Measurements from ENCODE around the gene MGAT4B.
"Not testable (repeated sequence)": the region's sequence is repeated elsewhere in the genome, so short reads cannot be mapped to it uniquely, and the experiment has no call there.

Gene MGAT4B

DNA sequence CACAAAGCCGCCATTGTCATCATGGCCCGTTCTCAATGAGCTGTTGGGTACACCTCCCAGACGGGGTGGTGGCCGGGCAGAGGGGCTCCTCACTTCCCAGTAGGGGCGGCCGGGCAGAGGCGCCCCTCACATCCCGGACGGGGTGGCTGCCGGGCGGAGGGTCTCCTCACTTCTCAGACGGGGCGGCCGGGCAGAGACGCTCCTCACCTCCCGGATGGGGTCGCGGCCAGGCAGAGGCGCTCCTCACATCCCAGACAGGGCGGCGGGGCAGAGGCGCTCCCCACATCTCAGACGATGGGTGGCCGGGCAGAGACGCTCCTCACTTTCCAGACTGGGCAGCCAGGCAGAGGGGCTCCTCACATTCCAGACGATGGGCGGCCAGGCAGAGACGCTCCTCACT lies 28.2 kb upstream of the MGAT4B start:
- H3K4me1 ChIP-seq (ENCODE audit: control insufficient read depth, insufficient read depth, low read length); H3K27ac ChIP-seq (ENCODE audit: low read depth, low read length); H3K9ac ChIP-seq (ENCODE audit: low read depth, low read length); H3K4me3 ChIP-seq (ENCODE audit: low read depth, low read length); H3K9me3 ChIP-seq (ENCODE audit: control insufficient read depth, insufficient read depth, low read length); H3K27me3 ChIP-seq (ENCODE audit: control insufficient read depth, insufficient read depth, low read length): not testable (repeated sequence)
- H3K36me3 ChIP-seq (ENCODE audit: control insufficient read depth, insufficient read depth, low read length): peaks cover 81% of the 10 kb centered on the region

DNA sequence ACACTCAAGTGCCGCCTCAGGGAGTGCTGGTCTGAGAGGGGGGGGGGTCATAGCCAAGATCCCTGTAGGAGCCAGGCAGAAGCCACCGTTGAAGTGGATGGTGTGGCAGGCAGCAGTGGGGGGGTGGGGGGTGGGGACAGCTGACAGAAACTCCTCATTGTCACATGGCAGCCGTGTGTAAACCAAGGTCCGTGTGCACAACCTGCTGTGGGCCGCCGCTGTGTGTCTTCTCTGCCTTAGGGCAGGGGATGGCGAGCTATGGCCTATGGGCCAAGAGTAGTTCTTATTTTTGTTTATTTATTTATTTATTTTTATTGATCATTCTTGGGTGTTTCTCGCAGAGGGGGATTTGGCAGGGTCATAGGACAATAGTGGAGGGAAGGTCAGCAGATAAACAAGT lies 27.5 kb upstream of the MGAT4B start:
- H3K4me1 ChIP-seq (ENCODE audit: control insufficient read depth, insufficient read depth, low read length): peaks cover 7% of the 10 kb centered on the region

DNA sequence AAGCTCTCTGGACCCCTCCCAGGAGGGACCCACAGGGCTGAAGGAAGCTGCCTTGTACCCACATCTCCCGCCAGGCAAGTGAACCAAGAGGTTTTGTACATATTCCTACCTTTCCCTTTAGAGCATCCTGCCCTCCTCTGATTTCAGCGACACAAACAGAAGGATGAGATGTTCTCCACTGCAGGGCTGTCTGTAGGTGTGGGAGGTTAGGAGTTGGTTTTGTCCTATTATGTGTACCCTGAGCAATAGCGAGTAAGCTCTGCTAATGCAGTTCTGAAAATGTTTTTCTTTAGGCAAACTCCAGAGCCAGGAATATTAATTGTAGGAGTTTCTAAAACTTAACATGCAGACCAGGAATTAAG lies 27.0 kb upstream of the MGAT4B start:
- Histone ChIP-seq H3K27me3 (ENCODE audit: control insufficient read depth, insufficient read depth, low read length) (no peaks in the 10 kb centered on the region), H3K4me3 (ENCODE audit: low read depth, low read length) (no peak overlapping the region), H3K36me3 (ENCODE audit: control insufficient read depth, insufficient read depth, low read length) (peaks cover 87% of the 10 kb centered on the region), H3K4me1 (ENCODE audit: control insufficient read depth, insufficient read depth, low read length) (peaks cover 12% of the 10 kb centered on the region), H3K9ac (ENCODE audit: low read depth, low read length) (no peak overlapping the region), H3K27ac (ENCODE audit: low read depth, low read length) (no peak overlapping the region), H3K9me3 (ENCODE audit: control insufficient read depth, insufficient read depth, low read length) (no peaks in the 10 kb centered on the region)

More for the DNA sequence above, 27.5 kb upstream of the MGAT4B start:
- Histone ChIP-seq H3K4me3 (ENCODE audit: low read depth, low read length) (no peak overlapping the region), H3K36me3 (ENCODE audit: control insufficient read depth, insufficient read depth, low read length) (peaks cover 83% of the 10 kb centered on the region), H3K27me3 (ENCODE audit: control insufficient read depth, insufficient read depth, low read length) (no peaks in the 10 kb centered on the region), H3K9me3 (ENCODE audit: control insufficient read depth, insufficient read depth, low read length) (no peaks in the 10 kb centered on the region), H3K9ac (ENCODE audit: low read depth, low read length) (no peak overlapping the region), H3K27ac (ENCODE audit: low read depth, low read length) (no peak overlapping the region)

DNA sequence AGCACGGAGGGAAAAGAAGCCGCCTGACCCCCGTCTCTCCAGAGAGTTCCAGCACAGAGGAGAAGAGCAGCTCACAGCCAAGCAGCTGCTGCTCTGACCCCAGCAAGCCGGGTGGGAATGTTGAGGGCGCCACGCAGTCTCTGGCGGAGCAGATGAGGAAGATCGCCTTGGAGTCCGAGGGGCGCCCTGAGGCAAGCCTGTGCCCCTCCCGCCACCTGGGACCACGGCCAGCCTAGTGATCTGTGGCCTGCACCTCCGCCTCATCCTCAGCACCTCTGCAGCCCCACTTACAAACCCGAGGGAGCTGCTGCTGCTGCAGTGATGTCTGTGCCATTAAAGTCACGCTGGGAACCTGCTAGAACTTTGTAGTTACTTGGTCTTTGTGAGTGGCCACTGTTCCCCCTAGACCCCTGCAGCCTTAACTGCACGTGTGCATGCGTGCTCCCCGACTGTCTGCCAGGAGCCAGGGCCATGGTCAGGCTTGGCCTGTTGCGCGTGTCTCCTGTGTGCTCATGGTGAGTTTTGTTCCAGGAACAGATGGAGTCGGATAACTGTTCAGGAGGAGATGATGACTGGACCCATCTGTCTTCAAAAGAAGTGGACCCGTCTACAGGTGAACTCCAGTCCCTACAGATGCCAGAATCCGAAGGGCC lies 26.5 kb upstream of the MGAT4B start:
- H3K4me1 ChIP-seq (ENCODE audit: control insufficient read depth, insufficient read depth, low read length): peaks cover 13% of the 10 kb centered on the region
- H3K4me3 ChIP-seq (ENCODE audit: low read depth, low read length): no peak overlapping the region
- peaks cover 85% of the 10 kb centered on the region for H3K36me3 ChIP-seq (ENCODE audit: control insufficient read depth, insufficient read depth, low read length)
- H3K9me3 ChIP-seq (ENCODE audit: control insufficient read depth, insufficient read depth, low read length): no peaks in the 10 kb centered on the region
- H3K9ac ChIP-seq (ENCODE audit: low read depth, low read length): no peak overlapping the region
- no peaks in the 10 kb centered on the region for H3K27me3 ChIP-seq (ENCODE audit: control insufficient read depth, insufficient read depth, low read length)
- H3K27ac ChIP-seq (ENCODE audit: low read depth, low read length): no peak overlapping the region

DNA sequence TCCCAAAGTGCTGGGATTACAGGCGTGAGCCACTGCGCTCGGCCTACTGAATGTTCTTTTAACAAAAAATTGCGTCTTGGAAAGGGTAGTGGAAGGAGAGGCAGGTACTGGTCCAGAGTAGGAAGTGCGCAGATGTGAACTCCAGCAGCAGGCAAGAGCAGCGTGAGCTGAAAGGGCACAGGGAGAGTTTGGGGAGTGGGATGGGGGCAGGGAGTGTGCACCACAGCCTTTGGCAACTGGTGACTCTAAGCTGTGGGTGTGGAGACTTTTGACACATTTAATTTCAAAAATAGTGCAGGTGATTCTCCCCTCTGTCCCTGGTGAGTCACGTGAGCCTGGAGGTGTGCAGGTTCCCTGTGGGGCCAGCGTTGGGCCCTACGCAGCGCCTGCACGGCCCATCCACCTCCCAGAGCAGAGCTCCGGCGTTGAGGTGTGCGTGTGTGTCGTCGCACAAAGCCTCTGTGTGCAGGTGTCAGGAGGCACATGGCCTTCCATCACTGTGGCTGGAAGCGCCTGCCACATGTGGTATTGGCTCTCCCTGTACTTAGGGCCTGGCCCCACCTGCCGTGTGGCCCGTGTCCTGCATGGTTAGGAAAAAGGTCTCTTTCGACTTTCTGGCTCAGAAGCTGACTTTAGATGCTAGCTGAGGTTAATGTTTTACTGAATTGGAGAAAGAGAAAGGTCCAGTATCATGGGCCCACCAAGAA lies 25.5 kb upstream of the MGAT4B start:
- H3K27me3 ChIP-seq (ENCODE audit: control insufficient read depth, insufficient read depth, low read length): no peaks in the 10 kb centered on the region
- no peak overlapping the region for H3K4me3 ChIP-seq (ENCODE audit: low read depth, low read length)
- no peaks in the 10 kb centered on the region for H3K9me3 ChIP-seq (ENCODE audit: control insufficient read depth, insufficient read depth, low read length)
- peaks cover 16% of the 10 kb centered on the region for H3K4me1 ChIP-seq (ENCODE audit: control insufficient read depth, insufficient read depth, low read length)
- no peak overlapping the region for H3K27ac ChIP-seq (ENCODE audit: low read depth, low read length)
- H3K36me3 ChIP-seq (ENCODE audit: control insufficient read depth, insufficient read depth, low read length): peaks cover 82% of the 10 kb centered on the region
- no peak overlapping the region for H3K9ac ChIP-seq (ENCODE audit: low read depth, low read length)

DNA sequence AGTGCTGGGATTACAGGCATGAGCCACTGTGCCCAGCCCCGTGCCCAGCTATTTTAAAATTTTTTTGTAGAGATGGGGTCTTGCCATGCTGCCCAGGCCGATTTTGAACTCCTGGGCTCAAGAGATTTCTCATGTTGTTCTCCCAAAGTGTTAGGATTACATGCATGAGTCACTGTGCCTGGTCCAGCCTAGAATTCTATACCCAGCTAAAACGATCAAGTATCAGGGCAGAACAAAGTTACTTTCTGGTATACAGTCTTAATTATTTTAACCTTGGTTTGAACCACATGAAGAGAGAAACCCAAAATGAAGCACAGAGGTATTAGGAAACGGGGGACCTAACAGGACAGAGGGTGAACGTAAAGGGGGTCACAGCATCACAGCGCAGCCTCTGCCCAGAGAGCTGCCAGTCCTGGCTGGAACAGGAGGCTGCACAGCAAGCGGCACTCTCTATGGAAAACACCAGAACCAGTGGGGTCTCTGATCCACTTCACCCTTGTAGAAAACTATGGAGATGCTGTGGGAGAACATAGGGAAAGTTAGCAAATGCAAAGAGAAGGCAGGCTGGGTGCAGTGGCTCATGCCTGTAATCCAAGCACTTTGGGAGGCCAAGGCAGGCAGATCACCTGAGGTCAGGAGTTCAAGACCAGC lies 24.3 kb upstream of the MGAT4B start:
- Histone ChIP-seq H3K4me3 (ENCODE audit: low read depth, low read length) (no peak overlapping the region), H3K27me3 (ENCODE audit: control insufficient read depth, insufficient read depth, low read length) (no peaks in the 10 kb centered on the region), H3K9ac (ENCODE audit: low read depth, low read length) (no peak overlapping the region), H3K27ac (ENCODE audit: low read depth, low read length) (no peak overlapping the region), H3K9me3 (ENCODE audit: control insufficient read depth, insufficient read depth, low read length) (no peaks in the 10 kb centered on the region), H3K4me1 (ENCODE audit: control insufficient read depth, insufficient read depth, low read length) (peaks cover 16% of the 10 kb centered on the region), H3K36me3 (ENCODE audit: control insufficient read depth, insufficient read depth, low read length) (peaks cover 80% of the 10 kb centered on the region)

DNA sequence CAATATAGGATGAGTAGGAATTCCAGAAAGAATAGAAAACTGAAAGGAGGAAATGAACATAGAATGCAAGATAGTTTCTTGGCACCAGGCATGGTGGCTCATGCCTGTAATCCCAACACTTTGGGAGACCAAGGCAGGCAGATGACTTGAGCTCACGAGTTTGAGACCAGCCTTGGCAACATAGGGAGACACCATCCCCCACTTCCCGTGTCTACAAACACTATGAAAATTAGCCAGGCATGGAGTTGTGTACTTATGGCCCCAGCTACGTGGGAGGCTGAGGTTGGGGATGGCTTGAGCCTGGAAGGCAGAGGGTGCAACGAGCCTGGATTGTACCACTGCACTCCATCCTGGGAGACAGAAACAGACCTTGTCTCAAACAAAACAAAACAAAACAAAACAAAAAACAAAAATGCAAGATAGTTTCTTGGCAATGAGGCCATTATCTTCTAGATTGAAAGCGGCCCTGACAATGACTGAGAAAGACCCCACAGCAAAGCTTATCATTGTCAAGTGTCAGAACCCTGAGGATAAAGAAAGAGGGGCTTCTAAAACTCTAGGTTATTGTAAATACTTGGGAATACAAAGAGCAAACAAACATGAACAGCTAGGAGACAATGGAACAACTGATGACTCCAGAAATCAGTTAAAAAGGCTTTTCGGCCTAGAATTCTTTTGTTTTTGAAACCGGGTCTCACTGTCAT lies 23.2 kb upstream of the MGAT4B start:
- no peaks in the 10 kb centered on the region for H3K9me3 ChIP-seq (ENCODE audit: control insufficient read depth, insufficient read depth, low read length)
- no peak overlapping the region for H3K9ac ChIP-seq (ENCODE audit: low read depth, low read length)
- no peaks in the 10 kb centered on the region for H3K27me3 ChIP-seq (ENCODE audit: control insufficient read depth, insufficient read depth, low read length)
- peak overlapping the region; percentile 68 for H3K27ac ChIP-seq (ENCODE audit: low read depth, low read length)
- peaks cover 84% of the 10 kb centered on the region for H3K36me3 ChIP-seq (ENCODE audit: control insufficient read depth, insufficient read depth, low read length)
- no peak overlapping the region for H3K4me3 ChIP-seq (ENCODE audit: low read depth, low read length)
- peaks cover 16% of the 10 kb centered on the region for H3K4me1 ChIP-seq (ENCODE audit: control insufficient read depth, insufficient read depth, low read length)

DNA sequence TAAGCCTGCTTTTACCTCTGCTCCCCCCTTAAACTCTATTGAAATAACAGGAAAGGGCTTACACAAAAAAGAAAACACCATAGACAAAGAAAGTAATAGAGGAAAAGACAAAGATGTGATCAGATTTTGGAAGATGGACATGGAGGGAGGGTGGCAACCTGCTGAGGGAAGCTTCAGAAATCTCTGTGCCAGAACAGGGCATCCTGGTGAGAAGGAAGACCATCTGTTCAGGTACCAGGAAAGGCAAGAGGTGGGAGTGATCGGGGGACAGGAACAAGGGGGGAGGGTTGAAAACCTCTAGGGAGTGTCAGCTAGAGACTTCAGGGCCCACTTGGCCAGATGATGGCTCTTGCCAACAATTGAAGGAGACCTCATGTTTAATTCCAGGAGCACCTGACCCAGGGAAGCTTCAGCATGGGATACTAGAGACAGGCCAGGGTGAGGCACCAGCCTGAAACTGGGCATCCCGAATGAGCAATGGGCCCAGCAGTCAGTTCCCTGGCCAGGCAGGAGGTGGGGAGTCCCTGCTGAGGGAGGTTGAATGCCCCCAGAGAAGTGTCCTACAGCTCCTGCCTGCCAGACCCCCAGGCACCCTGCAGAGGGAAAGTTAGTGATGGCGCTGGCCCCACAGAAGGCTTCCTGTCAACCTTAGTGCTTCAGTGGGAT lies 22.2 kb upstream of the MGAT4B start:
- H3K27me3 ChIP-seq (ENCODE audit: control insufficient read depth, insufficient read depth, low read length): no peaks in the 10 kb centered on the region
- no peak overlapping the region for H3K4me3 ChIP-seq (ENCODE audit: low read depth, low read length)
- peaks cover 90% of the 10 kb centered on the region for H3K36me3 ChIP-seq (ENCODE audit: control insufficient read depth, insufficient read depth, low read length)
- peaks cover 16% of the 10 kb centered on the region for H3K4me1 ChIP-seq (ENCODE audit: control insufficient read depth, insufficient read depth, low read length)
- H3K9ac ChIP-seq (ENCODE audit: low read depth, low read length): no peak overlapping the region
- no peaks in the 10 kb centered on the region for H3K9me3 ChIP-seq (ENCODE audit: control insufficient read depth, insufficient read depth, low read length)
- H3K27ac ChIP-seq (ENCODE audit: low read depth, low read length): peak overlapping the region; percentile 81

DNA sequence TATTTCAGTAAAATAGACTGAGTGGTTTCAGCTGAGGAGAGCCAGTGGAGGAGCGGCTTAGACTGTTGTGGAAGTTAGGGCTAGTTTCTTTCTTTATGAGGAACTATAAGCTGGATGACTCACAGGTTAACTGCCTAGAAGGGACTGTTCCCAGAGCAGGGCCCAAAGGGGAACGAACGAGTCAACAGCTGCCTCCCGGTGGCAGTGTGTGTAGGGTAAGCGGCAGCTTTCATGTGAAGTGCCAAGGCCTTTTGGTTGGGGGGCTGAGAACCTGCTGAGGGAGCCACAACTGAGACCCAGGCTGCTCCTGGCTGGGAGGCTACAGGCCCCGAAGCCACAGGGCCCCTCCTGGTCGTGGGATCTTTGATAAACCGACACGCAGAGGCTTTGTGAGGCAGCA lies 21.0 kb upstream of the MGAT4B start:
- Histone ChIP-seq H3K27ac (ENCODE audit: low read depth, low read length) (peak overlapping the region; percentile 32), H3K4me1 (ENCODE audit: control insufficient read depth, insufficient read depth, low read length) (peaks cover 19% of the 10 kb centered on the region), H3K9ac (ENCODE audit: low read depth, low read length) (no peak overlapping the region), H3K27me3 (ENCODE audit: control insufficient read depth, insufficient read depth, low read length) (no peaks in the 10 kb centered on the region), H3K9me3 (ENCODE audit: control insufficient read depth, insufficient read depth, low read length) (no peaks in the 10 kb centered on the region), H3K4me3 (ENCODE audit: low read depth, low read length) (no peak overlapping the region), H3K36me3 (ENCODE audit: control insufficient read depth, insufficient read depth, low read length) (peaks cover 89% of the 10 kb centered on the region)

DNA sequence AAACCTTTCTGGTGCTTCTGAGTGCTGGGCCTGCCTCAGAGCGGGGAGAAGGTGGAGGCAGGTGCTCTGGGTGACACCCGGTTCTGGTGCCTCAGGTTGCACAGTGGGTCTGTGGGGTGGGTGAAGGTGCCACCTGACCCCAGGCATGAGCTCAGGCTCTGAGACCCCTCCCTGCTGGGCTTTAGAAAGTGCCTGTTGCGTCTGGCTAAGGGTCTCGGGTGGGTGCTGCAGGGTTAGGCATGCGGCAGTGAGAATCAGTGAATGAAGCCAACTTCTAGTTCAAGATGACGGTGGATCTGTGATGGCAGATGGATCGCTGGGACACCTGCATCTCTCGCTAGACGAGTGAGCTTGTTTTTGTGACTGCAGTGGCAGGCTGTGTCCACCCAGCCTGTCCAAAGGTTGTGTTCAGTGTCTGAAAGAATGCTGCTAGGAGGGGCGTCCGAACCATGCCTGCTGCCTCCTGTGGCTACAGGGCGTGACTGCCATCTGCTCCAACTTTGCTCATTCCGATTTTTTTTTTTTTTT lies 19.1 kb upstream of the MGAT4B start:
- Histone ChIP-seq H3K4me1 (ENCODE audit: control insufficient read depth, insufficient read depth, low read length) (peaks cover 29% of the 10 kb centered on the region), H3K36me3 (ENCODE audit: control insufficient read depth, insufficient read depth, low read length) (peaks cover 73% of the 10 kb centered on the region), H3K9ac (ENCODE audit: low read depth, low read length) (no peak overlapping the region), H3K9me3 (ENCODE audit: control insufficient read depth, insufficient read depth, low read length) (no peaks in the 10 kb centered on the region), H3K4me3 (ENCODE audit: low read depth, low read length) (no peak overlapping the region), H3K27me3 (ENCODE audit: control insufficient read depth, insufficient read depth, low read length) (no peaks in the 10 kb centered on the region), H3K27ac (ENCODE audit: low read depth, low read length) (no peak overlapping the region)
